ENCODE data around the gene MRPS26.

DNA sequence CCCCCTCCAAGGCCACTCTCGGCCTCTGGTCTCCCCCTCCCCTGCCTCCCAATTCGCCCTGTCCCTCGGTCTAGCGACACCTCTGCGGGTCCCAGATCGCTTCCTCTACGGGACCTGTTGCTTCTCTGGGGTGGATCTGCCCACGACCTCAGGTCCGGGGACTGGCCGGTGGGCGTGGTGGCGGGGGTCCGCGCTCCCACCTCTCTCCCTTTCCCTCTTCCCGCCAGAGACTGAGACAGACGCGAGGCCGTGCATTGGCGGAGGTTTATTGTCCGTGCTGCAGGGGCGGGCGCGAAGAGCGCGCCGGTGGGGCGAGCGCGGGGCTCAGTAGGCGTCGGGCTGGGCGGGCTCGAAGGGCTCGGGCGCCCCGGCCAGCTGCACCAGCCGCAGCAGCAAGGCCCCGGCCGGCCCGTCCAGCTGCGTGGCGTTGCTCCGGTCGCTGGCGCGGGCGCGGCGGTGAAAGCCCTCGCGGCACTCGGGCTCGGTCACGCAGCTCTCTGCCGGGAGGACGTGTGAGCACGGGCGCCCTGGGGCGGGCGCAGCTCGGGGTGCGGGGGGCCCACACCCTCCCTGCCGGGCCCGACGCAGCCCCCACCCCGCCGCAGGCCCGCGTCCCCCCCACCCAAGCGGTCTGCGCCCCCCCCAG is 36.6 kb downstream of the MRPS26 start:
- TF ChIP-seq POLR2A (IDR thresholded peaks at IDR 0.05; ENCODE audit: low read depth, low read length) (no peak), POLR2AphosphoS5 (IDR thresholded peaks at IDR 0.05; ENCODE audit: low read depth, low read length) (no peak)

All from GM12892 (cell line).